BLaER1 treated with 17β-estradiol and CSF1 and Interleukin-3, amounts not matched to agents 10 nM and 100 nM (cell line): Measurements from ENCODE around the gene ZNF236.

Experiments
- H3K27ac ChIP-seq, 11 experiments: shearing (Covaris generic); formaldehyde crosslinking; 2 replicates each; pipeline ENCODE4 v1.8.1; 2022
- H3K27me3 ChIP-seq, 11 experiments: shearing (Covaris generic); formaldehyde crosslinking; 2 replicates each; pipeline ENCODE4 v1.8.1; 2022
- H3K36me3 ChIP-seq, 11 experiments: shearing (Covaris generic); formaldehyde crosslinking; 2 replicates each; pipeline ENCODE4 v1.8.1; 2022
- H3K4me1 ChIP-seq, 10 experiments: shearing (Covaris generic); formaldehyde crosslinking; 2 replicates each; pipeline ENCODE4 v1.8.1; 2022
- H3K4me2 ChIP-seq, 11 experiments: shearing (Covaris generic); formaldehyde crosslinking; 2 replicates each; pipeline ENCODE4 v1.8.1; 2022
- H3K4me3 ChIP-seq, 10 experiments: shearing (Covaris generic); formaldehyde crosslinking; 2 replicates each; pipeline ENCODE4 v1.8.1; 2022
- H3K9ac ChIP-seq, 11 experiments: shearing (Covaris generic); formaldehyde crosslinking; 2 replicates each; pipeline ENCODE4 v1.8.1; 2022
- H3K9me3 ChIP-seq, 11 experiments: shearing (Covaris generic); formaldehyde crosslinking; replicated peaks in 1 of 11; 2 replicates each; pipeline ENCODE4 v1.8.1; 2022
- H4K20me1 ChIP-seq, 11 experiments: shearing (Covaris generic); formaldehyde crosslinking; 2 replicates each; pipeline ENCODE4 v1.8.1; 2022
- Cebpa-rat ChIP-seq, 11 experiments: shearing (Covaris generic); IDR thresholded peaks; 2 replicates each; pipeline ENCODE4 v1.8.1; 2022

Gene ZNF236

GRCh38 chr18:76999077-76999476 is 176.7 kb downstream of the ZNF236 start:
- Histone ChIP-seq H3K4me3 (no peak overlapping the region), H3K36me3 (no peaks in the 10 kb centered on the region), H4K20me1 (no peaks in the 10 kb centered on the region), H3K4me1 (peaks cover 4 to 42% (median 15%) of the 10 kb centered on the region in 10 experiments; a peak in 19 of 20 replicates), H3K27ac (no peak overlapping the region), H3K27me3 (no peaks in the 10 kb centered on the region), H3K4me2 (no peak overlapping the region), H3K9me3 (0 out of 22 replicates have a peak, but pooled peaks cover 0 to 4% (median 0%) of the 10 kb centered on the region in 11 experiments), H3K9ac (no peak overlapping the region)
- no peak for TF ChIP-seq Cebpa-rat (IDR thresholded peaks at IDR 0.05)

GRCh38 chr18:77000527-77000926 is 178.2 kb downstream of the ZNF236 start:
- H3K9ac ChIP-seq: peak overlapping the region in 7 of 11 experiments; percentile 9 to 65 (median 54); a peak in 11 of 22 replicates
- H3K4me1 ChIP-seq: peaks cover 19 to 55% (median 29%) of the 10 kb centered on the region in 10 experiments

GRCh38 chr18:77001041-77001440 is 178.7 kb downstream of the ZNF236 start:
- Histone ChIP-seq H3K9ac (peak overlapping the region in 4 of 11 experiments; percentile 47 to 65 (median 60); a peak in 5 of 22 replicates), H3K4me2 (peak overlapping the region in 8 of 11 experiments; percentile 11 to 66 (median 54); a peak in 9 of 22 replicates), H3K27ac (peak overlapping the region in 9 of 11 experiments; percentile 35 to 78 (median 65); a peak in 13 of 22 replicates), H3K4me3 (no peak overlapping the region), H3K9me3 (no peaks in the 10 kb centered on the region), H4K20me1 (peaks cover 0 to 16% (median 0%) of the 10 kb centered on the region in 11 experiments; a peak in 5 of 22 replicates), H3K27me3 (no peaks in the 10 kb centered on the region; a peak in 1 of 22 replicates), H3K36me3 (peaks cover 0 to 6% (median 0%) of the 10 kb centered on the region in 11 experiments; a peak in 2 of 22 replicates), H3K4me1 (peaks cover 24 to 60% (median 34%) of the 10 kb centered on the region in 10 experiments)
- TF ChIP-seq Cebpa-rat (IDR thresholded peaks at IDR 0.05): no peak

More at GRCh38 chr18:77000527-77000926, 178.2 kb downstream of the ZNF236 start:
- no peaks in the 10 kb centered on the region; a peak in 1 of 22 replicates for H3K27me3 ChIP-seq
- peak overlapping the region; percentile 5 to 66 (median 49); a peak in 16 of 22 replicates for H3K4me2 ChIP-seq
- peak overlapping the region in 9 of 11 experiments; percentile 35 to 78 (median 65); a peak in 15 of 22 replicates for H3K27ac ChIP-seq
- TF ChIP-seq Cebpa-rat (IDR thresholded peaks at IDR 0.05): no peak
- H3K9me3 ChIP-seq: no peaks in the 10 kb centered on the region
- peaks cover 0 to under 1% (median 0%) of the 10 kb centered on the region in 11 experiments; a peak in 1 of 22 replicates for H3K36me3 ChIP-seq
- no peak overlapping the region for H3K4me3 ChIP-seq
- peaks cover 0 to 11% (median 0%) of the 10 kb centered on the region in 11 experiments; a peak in 5 of 22 replicates for H4K20me1 ChIP-seq

GRCh38 chr18:77001979-77002378 is 179.6 kb downstream of the ZNF236 start:
- Histone ChIP-seq H3K27ac (no peak overlapping the region), H4K20me1 (peaks cover 0 to 25% (median 0%) of the 10 kb centered on the region in 11 experiments; a peak in 5 of 22 replicates), H3K4me3 (no peak overlapping the region), H3K36me3 (peaks cover 0 to 10% (median 0%) of the 10 kb centered on the region in 11 experiments; a peak in 3 of 22 replicates), H3K4me1 (peaks cover 33 to 69% (median 43%) of the 10 kb centered on the region in 10 experiments), H3K9me3 (no peaks in the 10 kb centered on the region), H3K9ac (no peak overlapping the region), H3K4me2 (peak overlapping the region in 2 of 11 experiments; percentile 89 to 90; a peak in 1 of 22 replicates), H3K27me3 (no peaks in the 10 kb centered on the region; a peak in 1 of 22 replicates)
- TF ChIP-seq Cebpa-rat (IDR thresholded peaks at IDR 0.05): no peak

- Histone ChIP-seq H3K4me3 (no peak overlapping the region), H3K4me1 (peaks cover 38 to 74% (median 46%) of the 10 kb centered on the region in 10 experiments), H3K4me2 (peak overlapping the region in 2 of 11 experiments; percentile 89 to 90; a peak in 3 of 22 replicates), H3K27me3 (no peaks in the 10 kb centered on the region; a peak in 1 of 22 replicates), H3K9ac (no peak overlapping the region), H4K20me1 (peaks cover 0 to 31% (median 4%) of the 10 kb centered on the region in 11 experiments; a peak in 8 of 22 replicates), H3K9me3 (no peaks in the 10 kb centered on the region), H3K36me3 (peaks cover 0 to 11% (median 0%) of the 10 kb centered on the region in 11 experiments; a peak in 3 of 22 replicates), H3K27ac (no peak overlapping the region)
- TF ChIP-seq Cebpa-rat (IDR thresholded peaks at IDR 0.05): no peak
Measured at GRCh38 chr18:77002496-77002895, 180.1 kb downstream of the ZNF236 start.

- Histone ChIP-seq H3K27ac (peak overlapping the region in 2 of 11 experiments; percentile 13 to 77; a peak in 2 of 22 replicates), H3K27me3 (no peaks in the 10 kb centered on the region; a peak in 1 of 22 replicates), H3K4me2 (peak overlapping the region in 5 of 11 experiments; percentile 87 to 95 (median 90); a peak in 10 of 22 replicates), H3K9me3 (no peaks in the 10 kb centered on the region), H3K9ac (peak overlapping the region in 1 of 11 experiments; percentile 80; a peak in 1 of 22 replicates), H3K4me1 (peaks cover 41 to 83% (median 53%) of the 10 kb centered on the region in 10 experiments), H3K4me3 (no peak overlapping the region), H3K36me3 (peaks cover 0 to 19% (median 0%) of the 10 kb centered on the region in 11 experiments; a peak in 6 of 22 replicates), H4K20me1 (peaks cover 0 to 38% (median 12%) of the 10 kb centered on the region in 11 experiments; a peak in 11 of 22 replicates)
- TF ChIP-seq Cebpa-rat (IDR thresholded peaks at IDR 0.05): no peak
Measured at GRCh38 chr18:77003316-77003715, 181.0 kb downstream of the ZNF236 start.

- Histone ChIP-seq H3K9me3 (no peaks in the 10 kb centered on the region), H3K36me3 (peaks cover 0 to 34% (median 10%) of the 10 kb centered on the region in 11 experiments; a peak in 12 of 22 replicates), H3K27ac (peak overlapping the region in 9 of 11 experiments; percentile 50 to 83 (median 77); a peak in 17 of 22 replicates), H3K9ac (peak overlapping the region; percentile 33 to 80 (median 57); a peak in 18 of 22 replicates), H3K27me3 (no peaks in the 10 kb centered on the region; a peak in 1 of 22 replicates), H3K4me3 (peak overlapping the region in 6 of 10 experiments; percentile 12 to 54 (median 39); a peak in 12 of 20 replicates), H3K4me1 (peaks cover 56 to 90% (median 65%) of the 10 kb centered on the region in 10 experiments), H3K4me2 (peak overlapping the region; percentile 71 to 95 (median 87)), H4K20me1 (peaks cover 0 to 52% (median 26%) of the 10 kb centered on the region in 11 experiments; a peak in 17 of 22 replicates)
- TF ChIP-seq Cebpa-rat (IDR thresholded peaks at IDR 0.05): no peak
Measured at GRCh38 chr18:77004555-77005380, 182.4 kb downstream of the ZNF236 start.

- peak overlapping the region; percentile 71 to 95 (median 87) for H3K4me2 ChIP-seq
- peaks cover 0 to 43% (median 16%) of the 10 kb centered on the region in 11 experiments; a peak in 14 of 22 replicates for H3K36me3 ChIP-seq
- peak overlapping the region in 3 of 10 experiments; percentile 36 to 52 (median 42); a peak in 4 of 20 replicates for H3K4me3 ChIP-seq
- peak overlapping the region in 2 of 11 experiments; percentile 51 to 74; a peak in 2 of 22 replicates for H3K9ac ChIP-seq
- H3K9me3 ChIP-seq: no peaks in the 10 kb centered on the region
- peaks cover 63 to 84% (median 72%) of the 10 kb centered on the region in 10 experiments for H3K4me1 ChIP-seq
- H4K20me1 ChIP-seq: peaks cover 0 to 62% (median 34%) of the 10 kb centered on the region in 11 experiments; a peak in 17 of 22 replicates
- peak overlapping the region in 8 of 11 experiments; percentile 16 to 83 (median 78); a peak in 9 of 22 replicates for H3K27ac ChIP-seq
- no peaks in the 10 kb centered on the region; a peak in 1 of 22 replicates for H3K27me3 ChIP-seq
- no peak for TF ChIP-seq Cebpa-rat (IDR thresholded peaks at IDR 0.05)
Measured at GRCh38 chr18:77005651-77006195, 183.4 kb downstream of the ZNF236 start.
